ENCODE results near the gene DOK6.

Gene DOK6

DNA sequence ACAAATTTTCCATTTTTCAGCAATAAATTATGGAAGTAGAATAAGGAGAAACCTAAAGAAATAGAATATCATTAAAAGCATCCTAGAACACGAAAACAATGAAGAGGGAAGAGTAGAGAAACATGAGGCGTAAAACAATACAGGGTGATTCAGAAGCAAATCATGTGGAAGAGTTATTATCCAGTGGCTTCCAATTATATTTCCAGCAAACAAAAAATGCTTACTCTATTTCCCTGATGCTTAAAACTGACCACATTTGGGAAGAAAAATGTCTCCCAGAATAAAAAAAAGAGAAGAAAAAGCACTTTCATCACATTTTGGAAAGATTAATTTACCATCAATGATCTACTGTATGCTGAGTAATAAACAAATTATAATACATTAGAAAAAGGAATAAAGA, 354.4 kb downstream of the DOK6 start:
- no peak for DNase-seq (ENCODE audit: low spot score)
- TF ChIP-seq, protein P1, sequence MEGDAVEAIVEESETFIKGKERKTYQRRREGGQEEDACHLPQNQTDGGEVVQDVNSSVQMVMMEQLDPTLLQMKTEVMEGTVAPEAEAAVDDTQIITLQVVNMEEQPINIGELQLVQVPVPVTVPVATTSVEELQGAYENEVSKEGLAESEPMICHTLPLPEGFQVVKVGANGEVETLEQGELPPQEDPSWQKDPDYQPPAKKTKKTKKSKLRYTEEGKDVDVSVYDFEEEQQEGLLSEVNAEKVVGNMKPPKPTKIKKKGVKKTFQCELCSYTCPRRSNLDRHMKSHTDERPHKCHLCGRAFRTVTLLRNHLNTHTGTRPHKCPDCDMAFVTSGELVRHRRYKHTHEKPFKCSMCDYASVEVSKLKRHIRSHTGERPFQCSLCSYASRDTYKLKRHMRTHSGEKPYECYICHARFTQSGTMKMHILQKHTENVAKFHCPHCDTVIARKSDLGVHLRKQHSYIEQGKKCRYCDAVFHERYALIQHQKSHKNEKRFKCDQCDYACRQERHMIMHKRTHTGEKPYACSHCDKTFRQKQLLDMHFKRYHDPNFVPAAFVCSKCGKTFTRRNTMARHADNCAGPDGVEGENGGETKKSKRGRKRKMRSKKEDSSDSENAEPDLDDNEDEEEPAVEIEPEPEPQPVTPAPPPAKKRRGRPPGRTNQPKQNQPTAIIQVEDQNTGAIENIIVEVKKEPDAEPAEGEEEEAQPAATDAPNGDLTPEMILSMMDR (IDR thresholded peaks at IDR 0.05; ENCODE audit: extremely low read depth, insufficient read depth, missing control alignments) = no peak
- in situ Hi-C loops (cut with MboI; ENCODE audit: low pct_unique_long_range_greater_than_20kb, low sequenced_read_pairs, unreplicated experiment) = no loop called here

DNA sequence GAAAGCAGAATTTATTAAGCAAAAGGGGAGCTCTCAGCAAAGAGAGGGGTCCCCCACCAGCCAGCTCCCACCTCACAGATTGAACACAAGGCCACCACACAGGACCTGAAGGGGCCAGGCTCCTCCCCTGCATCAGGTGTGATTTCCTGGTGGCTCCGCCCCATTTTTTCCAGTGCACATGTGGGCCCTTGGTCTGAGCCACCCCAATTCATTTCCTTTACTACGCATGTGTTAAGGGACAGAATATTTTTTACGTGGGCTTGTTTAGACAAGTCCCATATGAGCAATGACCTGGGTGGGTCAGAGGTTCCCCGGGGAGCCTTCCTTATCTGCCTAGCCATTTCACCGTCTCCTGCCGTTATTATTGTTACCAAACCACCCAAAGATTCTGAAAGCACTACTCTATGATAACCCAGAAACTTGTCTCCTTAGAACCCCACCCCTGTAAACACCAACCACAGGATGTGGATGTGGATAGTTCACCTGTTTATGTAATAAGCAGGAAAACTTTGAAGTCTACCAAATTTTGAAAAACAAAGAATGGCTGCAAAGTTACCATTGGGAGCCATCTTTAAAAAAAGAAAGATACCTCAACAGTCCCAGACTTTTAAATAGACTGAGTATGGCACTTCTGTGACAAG, 355.3 kb downstream of the DOK6 start:
- DNase-seq (ENCODE audit: low spot score) = no peak
- TF ChIP-seq, protein P1 (IDR thresholded peaks at IDR 0.05; ENCODE audit: extremely low read depth, insufficient read depth, missing control alignments) = no peak
- in situ Hi-C loops (cut with MboI; ENCODE audit: low pct_unique_long_range_greater_than_20kb, low sequenced_read_pairs, unreplicated experiment) = no loop called here

DNA sequence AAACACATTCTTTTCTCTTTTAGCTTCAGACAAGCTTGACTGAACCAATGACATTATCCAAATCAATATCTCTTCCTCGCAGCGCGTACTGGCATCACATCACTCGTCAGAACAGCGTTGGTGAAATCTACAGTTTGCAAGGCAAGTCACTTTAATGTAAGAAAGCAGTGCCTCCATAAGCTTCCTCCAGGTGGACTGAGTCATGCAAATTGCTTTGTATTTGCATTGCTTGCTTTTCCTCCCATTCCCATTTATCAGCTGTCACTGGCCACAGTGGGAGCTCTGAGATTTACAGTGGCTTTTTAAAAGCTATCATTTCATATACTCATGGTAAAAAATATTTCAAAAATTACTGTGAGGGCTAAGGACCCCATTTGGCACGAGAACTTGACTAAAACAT, 357.0 kb downstream of the DOK6 start:
- TF ChIP-seq, protein P1 (IDR thresholded peaks at IDR 0.05; ENCODE audit: extremely low read depth, insufficient read depth, missing control alignments) = no peak
- in situ Hi-C loops (cut with MboI; ENCODE audit: low pct_unique_long_range_greater_than_20kb, low sequenced_read_pairs, unreplicated experiment) = no loop called here
- DNase-seq (ENCODE audit: low spot score) = no peak

DNA sequence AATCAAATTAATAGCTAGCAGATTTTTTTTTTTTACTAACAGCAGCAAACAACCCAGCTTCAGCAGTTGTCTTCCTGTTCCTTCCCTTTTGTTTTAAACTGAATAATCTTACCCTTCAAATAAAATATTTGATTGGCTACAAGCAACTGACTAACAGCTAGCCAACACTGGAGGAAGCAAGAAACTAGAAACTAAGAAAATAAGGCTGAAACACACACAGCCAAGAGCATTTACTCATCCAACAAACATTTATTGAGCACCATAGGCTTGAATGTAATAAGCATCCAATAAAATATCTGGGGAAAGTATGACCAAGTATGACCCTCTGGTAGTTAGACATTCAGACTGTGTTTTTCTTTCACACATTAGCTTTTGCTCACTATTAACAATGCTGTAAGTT, 357.8 kb downstream of the DOK6 start:
- in situ Hi-C loops (cut with MboI; ENCODE audit: low pct_unique_long_range_greater_than_20kb, low sequenced_read_pairs, unreplicated experiment) = no loop called here
- TF ChIP-seq, protein P1 (IDR thresholded peaks at IDR 0.05; ENCODE audit: extremely low read depth, insufficient read depth, missing control alignments) = no peak

GRCh38 chr18:69759046-69759445, 358.4 kb downstream of the DOK6 start:
- TF ChIP-seq, protein P1 (IDR thresholded peaks at IDR 0.05; ENCODE audit: extremely low read depth, insufficient read depth, missing control alignments) = no peak
- no peak for DNase-seq (ENCODE audit: low spot score)
- in situ Hi-C loops (cut with MboI; ENCODE audit: low pct_unique_long_range_greater_than_20kb, low sequenced_read_pairs, unreplicated experiment) = no loop called here

More for the DNA sequence above, 357.8 kb downstream of the DOK6 start:
- no peak for DNase-seq (ENCODE audit: low spot score)

DNA sequence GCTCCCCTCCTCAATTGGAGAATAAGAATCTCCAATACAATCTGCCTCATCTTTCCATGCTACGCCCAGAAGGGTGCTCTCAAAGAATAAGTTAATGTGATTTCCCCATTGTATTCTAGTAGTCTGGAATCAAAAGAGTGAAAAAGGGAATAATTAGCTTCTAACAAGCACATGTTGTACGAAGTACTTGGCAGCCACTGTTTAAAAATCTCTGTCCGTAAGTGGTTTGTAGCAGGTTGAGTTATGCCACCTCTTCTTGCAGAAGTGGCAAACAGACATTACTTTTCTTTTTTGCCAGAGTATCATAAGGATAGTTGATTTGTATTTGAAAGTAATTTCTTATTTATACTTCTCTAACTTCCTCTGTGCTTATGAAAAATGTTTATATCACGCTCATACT, 362.3 kb downstream of the DOK6 start:
- TF ChIP-seq, protein P1 (IDR thresholded peaks at IDR 0.05; ENCODE audit: extremely low read depth, insufficient read depth, missing control alignments) = no peak
- in situ Hi-C loops (cut with MboI; ENCODE audit: low pct_unique_long_range_greater_than_20kb, low sequenced_read_pairs, unreplicated experiment) = no loop called here
- DNase-seq (ENCODE audit: low spot score) = no peak

Data from GM13977 (cell line).